Measurements from ENCODE around the gene MASP1. TPM values are rescaled to one million over a fixed set of nuclear protein-coding genes. Genes with fewer than 3 reads are reported as not detected.

MASP1 gene
- total RNA-seq, 2 experiments from 2014 or later: not detected

- Mint-ChIP-seq H3K27me3 (peaks cover 7% of the 10 kb centered on the region), H3K4me1 (no peaks in the 10 kb centered on the region), H3K9me3 (ENCODE audit: low read depth) (no peaks in the 10 kb centered on the region), H3K4me3 (no peak overlapping the region), H3K27ac (no peak overlapping the region), H3K36me3 (ENCODE audit: low read depth) (no peaks in the 10 kb centered on the region)
- DNase-seq: no peak
- ATAC-seq: no peak
- ChIA-PET CTCF (interaction anchor here (1.1 to 1.3 kb wide), 2 partner anchors 41 to 43 kb away, joined by 3 to 4 read pairs; no protein-coding TSS in a partner anchor), POLR2A (no interaction called here)
- intact Hi-C loops (cut with DNase I, micrococcal nuclease): no loop called here
Measured at GRCh38 chr3:187277129-187277462, 14.4 kb downstream of the MASP1 start.

- H3K27ac Mint-ChIP-seq: no peak overlapping the region
- intact Hi-C loops (cut with DNase I, micrococcal nuclease): no loop called here
- CTCF ChIA-PET: interaction anchor here (0.6 to 1.3 kb wide), 4 partner anchors 9 to 65 kb away, joined by 3 to 4 read pairs (median 4); no protein-coding TSS in a partner anchor
Measured at GRCh38 chr3:187276397-187277128, 15.0 kb downstream of the MASP1 start.

GRCh38 chr3:187274977-187275338, 16.6 kb downstream of the MASP1 start:
- no peak overlapping the region for H3K27ac Mint-ChIP-seq
- peaks cover 10% of the 10 kb centered on the region for H3K27me3 Mint-ChIP-seq
- CTCF ChIA-PET: interaction anchor here (1.4 kb wide), 1 partner anchor 52 kb away, joined by 3 read pairs; no protein-coding TSS in a partner anchor
- no peak overlapping the region for H3K4me3 Mint-ChIP-seq
- DNase-seq: no peak
- ATAC-seq: no peak
- POLR2A ChIA-PET: no interaction called here
- intact Hi-C loops (cut with DNase I, micrococcal nuclease): no loop called here
- H3K4me1 Mint-ChIP-seq: no peaks in the 10 kb centered on the region
- no peaks in the 10 kb centered on the region for H3K36me3 Mint-ChIP-seq (ENCODE audit: low read depth)
- peaks cover 2% of the 10 kb centered on the region for H3K9me3 Mint-ChIP-seq (ENCODE audit: low read depth)

More at GRCh38 chr3:187276397-187277128, 15.0 kb downstream of the MASP1 start:
- Mint-ChIP-seq H3K4me3 (no peak overlapping the region), H3K9me3 (ENCODE audit: low read depth) (no peaks in the 10 kb centered on the region), H3K36me3 (ENCODE audit: low read depth) (no peaks in the 10 kb centered on the region), H3K4me1 (no peaks in the 10 kb centered on the region), H3K27me3 (peaks cover 10% of the 10 kb centered on the region)
- no peak for ATAC-seq
- POLR2A ChIA-PET: no interaction called here
- DNase-seq: no peak

DNA sequence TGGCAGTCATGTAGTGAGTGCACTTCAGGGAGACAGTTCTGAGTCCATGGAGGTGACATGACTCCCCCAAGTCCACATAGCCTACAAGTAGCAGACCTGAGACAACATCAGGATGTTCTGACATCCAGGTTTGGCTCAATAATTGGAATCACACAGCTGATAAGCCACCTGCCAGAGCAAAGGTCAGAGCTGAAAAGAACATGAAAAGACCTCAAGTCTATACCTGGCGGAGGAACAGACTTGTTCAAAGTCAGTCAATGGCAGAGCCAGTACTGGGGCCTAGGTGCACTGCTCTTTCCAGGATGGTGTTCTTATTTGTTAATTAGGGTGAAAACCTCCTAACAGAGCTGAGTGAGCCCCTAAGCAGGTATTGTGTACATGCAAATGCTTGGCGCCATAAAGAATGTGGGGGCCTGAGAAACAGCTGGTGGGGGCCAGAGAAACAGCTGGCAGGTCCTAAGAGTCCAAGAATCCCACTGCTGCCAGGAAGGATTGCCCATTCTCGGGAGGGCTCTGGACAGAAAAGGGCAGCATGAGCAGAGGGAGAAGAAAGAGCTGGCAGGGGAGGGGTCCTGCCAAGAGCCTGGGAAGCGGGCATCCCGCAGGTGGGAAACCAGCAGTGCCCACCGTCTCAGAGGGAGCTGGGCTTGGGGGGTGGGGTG, 17.1 kb downstream of the MASP1 start:
- Mint-ChIP-seq H3K36me3 (ENCODE audit: low read depth) (no peaks in the 10 kb centered on the region), H3K4me3 (no peak overlapping the region), H3K9me3 (ENCODE audit: low read depth) (peaks cover 6% of the 10 kb centered on the region), H3K4me1 (no peaks in the 10 kb centered on the region), H3K27me3 (peaks cover 9% of the 10 kb centered on the region), H3K27ac (no peak overlapping the region)
- POLR2A ChIA-PET: no interaction called here
- no peak for DNase-seq
- no peak for ATAC-seq
- CTCF ChIA-PET: interaction anchor here (0.6 to 1.4 kb wide), 3 partner anchors 51 to 1648 kb away, joined by 3 to 5 read pairs (median 3); no protein-coding TSS in a partner anchor
- intact Hi-C loops (cut with DNase I, micrococcal nuclease): no loop called here

DNA sequence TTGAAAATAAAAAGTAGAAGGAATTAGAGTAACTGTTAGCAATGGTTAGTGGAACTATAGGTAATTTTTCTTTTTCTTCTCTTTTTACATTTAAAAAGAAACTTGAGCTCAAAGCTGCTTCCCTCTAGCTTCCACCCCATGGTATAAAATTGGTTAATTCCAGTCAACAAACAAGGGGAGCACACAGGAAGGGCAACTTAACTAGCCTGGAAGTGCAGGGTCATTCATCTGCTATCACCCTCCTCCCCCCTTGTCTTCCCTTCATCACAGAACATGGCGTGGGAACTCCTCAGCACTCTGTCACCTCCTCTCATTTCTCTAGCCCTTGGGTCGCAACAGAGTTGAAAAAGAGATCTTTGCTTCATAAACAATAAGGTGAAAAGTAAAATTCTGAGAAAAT, 20.0 kb downstream of the MASP1 start:
- POLR2A ChIA-PET: no interaction called here
- no peaks in the 10 kb centered on the region for H3K36me3 Mint-ChIP-seq (ENCODE audit: low read depth)
- H3K27ac Mint-ChIP-seq: no peak overlapping the region
- peaks cover 12% of the 10 kb centered on the region for H3K27me3 Mint-ChIP-seq
- intact Hi-C loops (cut with DNase I, micrococcal nuclease): no loop called here
- H3K9me3 Mint-ChIP-seq (ENCODE audit: low read depth): peaks cover 9% of the 10 kb centered on the region
- H3K4me1 Mint-ChIP-seq: no peaks in the 10 kb centered on the region
- no peak overlapping the region for H3K4me3 Mint-ChIP-seq
- CTCF ChIA-PET: no interaction called here
- no peak for DNase-seq
- ATAC-seq: no peak

DNA sequence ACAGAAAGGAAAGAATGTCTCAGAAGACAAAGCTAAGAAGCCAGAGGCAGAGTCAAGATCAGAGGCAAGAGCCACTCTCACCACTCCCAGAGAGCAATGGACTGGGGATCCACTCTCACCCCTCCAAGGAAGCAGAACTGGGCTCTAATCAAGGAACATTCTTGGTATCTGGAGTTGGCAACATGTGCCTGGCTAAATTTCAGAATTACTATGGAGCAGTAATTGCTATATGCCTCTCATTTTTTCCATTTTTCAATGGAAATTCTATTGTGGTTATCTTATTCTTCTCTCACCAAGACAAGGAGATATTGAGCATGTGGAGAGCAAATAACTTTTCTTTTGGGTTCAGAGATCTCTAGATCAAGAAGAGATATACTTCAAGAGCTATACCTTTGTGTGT, 22.1 kb downstream of the MASP1 start:
- ChIA-PET POLR2A (no interaction called here), CTCF (interaction anchor here (0.7 kb wide), 3 partner anchors 48 to 232 kb away, joined by 3 read pairs; no protein-coding TSS in a partner anchor)
- Mint-ChIP-seq H3K27ac (no peak overlapping the region), H3K9me3 (ENCODE audit: low read depth) (peaks cover 9% of the 10 kb centered on the region), H3K4me1 (no peaks in the 10 kb centered on the region), H3K27me3 (peaks cover 18% of the 10 kb centered on the region), H3K4me3 (no peak overlapping the region), H3K36me3 (ENCODE audit: low read depth) (no peaks in the 10 kb centered on the region)
- intact Hi-C loops (cut with DNase I, micrococcal nuclease): no loop called here
- DNase-seq (no peak), ATAC-seq (no peak)

- H3K4me1 Mint-ChIP-seq: no peaks in the 10 kb centered on the region
- H3K27ac Mint-ChIP-seq: no peak overlapping the region
- POLR2A ChIA-PET: no interaction called here
- peaks cover 9% of the 10 kb centered on the region for H3K9me3 Mint-ChIP-seq (ENCODE audit: low read depth)
- CTCF ChIA-PET: interaction anchor here (1.9 kb wide), 1 partner anchor 412 kb away, joined by 5 read pairs; no protein-coding TSS in a partner anchor
- ATAC-seq (no peak), DNase-seq (no peak)
- intact Hi-C loops (cut with DNase I, micrococcal nuclease): no loop called here
- H3K27me3 Mint-ChIP-seq: peaks cover 19% of the 10 kb centered on the region
- no peaks in the 10 kb centered on the region for H3K36me3 Mint-ChIP-seq (ENCODE audit: low read depth)
- no peak overlapping the region for H3K4me3 Mint-ChIP-seq
Measured at GRCh38 chr3:187267306-187267705, 24.2 kb downstream of the MASP1 start.

- no peaks in the 10 kb centered on the region for H3K36me3 Mint-ChIP-seq (ENCODE audit: low read depth)
- CTCF ChIA-PET: interaction anchor here (0.6 to 1.9 kb wide), 3 partner anchors 40 to 413 kb away, joined by 3 to 5 read pairs (median 4); partner anchors contain the start of gene RTP1
- no peak overlapping the region for H3K27ac Mint-ChIP-seq
- H3K9me3 Mint-ChIP-seq (ENCODE audit: low read depth): peaks cover 9% of the 10 kb centered on the region
- no peak for DNase-seq
- no peaks in the 10 kb centered on the region for H3K4me1 Mint-ChIP-seq
- POLR2A ChIA-PET: no interaction called here
- intact Hi-C loops (cut with DNase I, micrococcal nuclease): no loop called here
- H3K4me3 Mint-ChIP-seq: no peak overlapping the region
- peaks cover 19% of the 10 kb centered on the region for H3K27me3 Mint-ChIP-seq
- no peak for ATAC-seq
Measured at GRCh38 chr3:187266691-187267090, 24.8 kb downstream of the MASP1 start.

- Mint-ChIP-seq H3K4me1 (no peaks in the 10 kb centered on the region), H3K36me3 (ENCODE audit: low read depth) (no peaks in the 10 kb centered on the region), H3K4me3 (no peak overlapping the region), H3K9me3 (ENCODE audit: low read depth) (peaks cover 9% of the 10 kb centered on the region), H3K27me3 (peaks cover 24% of the 10 kb centered on the region), H3K27ac (no peak overlapping the region)
- ChIA-PET CTCF (interaction anchor here (1.3 kb wide), 1 partner anchor 41 kb away, joined by 3 read pairs; no protein-coding TSS in a partner anchor), POLR2A (interaction anchor here (0.6 kb wide), 1 partner anchor 669 kb away, joined by 4 read pairs; no protein-coding TSS in a partner anchor)
- ATAC-seq (no peak), DNase-seq (no peak)
- intact Hi-C loops (cut with DNase I, micrococcal nuclease): no loop called here
Measured at GRCh38 chr3:187265461-187265955, 26.0 kb downstream of the MASP1 start.

DNA sequence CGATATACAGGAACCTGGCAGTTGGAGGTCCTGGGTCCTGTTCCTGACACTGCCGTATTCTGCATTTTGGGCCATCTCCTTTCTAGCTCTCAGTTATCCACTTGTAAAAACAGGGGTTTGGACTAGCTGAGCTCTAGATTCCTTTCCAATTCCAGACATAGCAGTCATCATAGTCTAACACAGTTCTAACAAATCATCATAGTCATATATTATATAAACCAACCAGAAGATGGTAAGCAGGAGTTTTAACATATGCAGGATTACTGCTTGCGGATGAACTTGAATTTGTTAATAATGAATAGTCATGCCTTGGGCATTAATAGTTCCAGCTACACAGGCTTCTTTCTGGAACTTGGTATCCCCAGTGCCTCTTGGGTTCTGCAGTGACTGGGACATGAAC, 26.6 kb downstream of the MASP1 start:
- Mint-ChIP-seq H3K4me3 (no peak overlapping the region), H3K9me3 (ENCODE audit: low read depth) (peaks cover 7% of the 10 kb centered on the region), H3K27me3 (peaks cover 25% of the 10 kb centered on the region), H3K27ac (no peak overlapping the region), H3K4me1 (no peaks in the 10 kb centered on the region), H3K36me3 (ENCODE audit: low read depth) (no peaks in the 10 kb centered on the region)
- ChIA-PET POLR2A (no interaction called here), CTCF (no interaction called here)
- no peak for ATAC-seq
- DNase-seq: no peak
- intact Hi-C loops (cut with DNase I, micrococcal nuclease): no loop called here

DNA sequence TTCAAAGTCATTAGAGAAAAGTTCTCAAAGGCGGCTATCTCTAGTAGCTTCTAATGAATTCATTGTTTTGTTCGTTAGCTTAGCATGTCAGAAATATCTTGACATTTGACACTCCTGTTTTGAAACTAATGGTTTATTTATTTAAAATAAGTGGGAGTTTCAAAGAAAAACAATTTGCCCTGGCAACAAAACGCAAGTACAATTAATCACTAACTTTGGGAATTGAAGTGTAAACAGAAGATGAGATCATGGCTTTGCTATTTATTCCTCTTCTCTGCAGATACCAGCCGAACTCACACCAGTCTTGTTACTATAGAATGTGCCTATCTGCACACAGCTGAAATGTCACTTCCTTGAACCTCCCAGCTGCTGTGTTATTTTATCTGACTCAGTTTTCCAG, 27.5 kb downstream of the MASP1 start:
- H3K36me3 Mint-ChIP-seq (ENCODE audit: low read depth): no peaks in the 10 kb centered on the region
- H3K9me3 Mint-ChIP-seq (ENCODE audit: low read depth): no peaks in the 10 kb centered on the region
- POLR2A ChIA-PET: no interaction called here
- DNase-seq: no peak
- CTCF ChIA-PET: interaction anchor here (0.5 to 1.0 kb wide), 4 partner anchors 56 to 635 kb away, joined by 3 to 4 read pairs (median 3); no protein-coding TSS in a partner anchor
- intact Hi-C loops (cut with DNase I, micrococcal nuclease): no loop called here
- no peak for ATAC-seq
- no peak overlapping the region for H3K27ac Mint-ChIP-seq
- no peaks in the 10 kb centered on the region for H3K4me1 Mint-ChIP-seq
- H3K27me3 Mint-ChIP-seq: peaks cover 25% of the 10 kb centered on the region
- no peak overlapping the region for H3K4me3 Mint-ChIP-seq

- DNase-seq: no peak
- no peaks in the 10 kb centered on the region for H3K36me3 Mint-ChIP-seq (ENCODE audit: low read depth)
- peaks cover 26% of the 10 kb centered on the region for H3K27me3 Mint-ChIP-seq
- no peak for ATAC-seq
- intact Hi-C loops (cut with DNase I, micrococcal nuclease): no loop called here
- CTCF ChIA-PET: interaction anchor here (0.5 to 1.0 kb wide), 4 partner anchors 57 to 634 kb away, joined by 3 to 4 read pairs (median 3); no protein-coding TSS in a partner anchor
- no peak overlapping the region for H3K27ac Mint-ChIP-seq
- H3K4me3 Mint-ChIP-seq: no peak overlapping the region
- H3K9me3 Mint-ChIP-seq (ENCODE audit: low read depth): no peaks in the 10 kb centered on the region
- POLR2A ChIA-PET: no interaction called here
- H3K4me1 Mint-ChIP-seq: no peaks in the 10 kb centered on the region
Measured at GRCh38 chr3:187263270-187263669, 28.3 kb downstream of the MASP1 start.

Data from activated CD4-positive, alpha-beta T cell treated with anti-CD3 and anti-CD28 coated beads for 36 hours (primary cell).